Cardiac septum (tissue), 1 donor: ENCODE results near the gene NKX2-3. TPM values are rescaled to one million over a fixed set of nuclear protein-coding genes. Genes with fewer than 3 reads are reported as not detected.

Experiments used
- DNase-seq: peaks from one replicate; pipeline ENCODE4 v3.0.0-alpha.2; 2020; ENCODE audit warnings: low spot score
- intact Hi-C: fragments of 100-400 bp; cut with DNase I; formaldehyde crosslinking; loops from one replicate; pipeline ENCODE4 v1.14.0; 2022
- total RNA-seq: library from RNA; stranded (reverse); fragmentation: NEBNext Ultra II Directional; extraction: Animal tissue kit (Norgen Biotek cat#: 25700); gene quantifications from one replicate; pipeline ENCODE4 v1.2.1, GENCODE V29; 2021
- donor health status: DM: no; HTN: no; CAD: no.

NKX2-3 gene
- total RNA-seq, 1 donor from 2014 or later: not detected

GRCh38 chr10:99569253-99569939 is 36.7 kb downstream of the NKX2-3 start:
- intact Hi-C loops: no loop called here
- DNase-seq: no peak

- intact Hi-C loops: no loop called here
Measured at GRCh38 chr10:99569961-99570360, 37.2 kb downstream of the NKX2-3 start.

GRCh38 chr10:99571816-99572215 is 39.1 kb downstream of the NKX2-3 start:
- no peak for DNase-seq
- intact Hi-C loops: no loop called here

More at GRCh38 chr10:99569961-99570360, 37.2 kb downstream of the NKX2-3 start:
- DNase-seq: no peak

- intact Hi-C loops: no loop called here
- DNase-seq: no peak
Measured at GRCh38 chr10:99573790-99574189, 41.0 kb downstream of the NKX2-3 start.

GRCh38 chr10:99579971-99580370 is 47.2 kb downstream of the NKX2-3 start:
- DNase-seq: no peak
- intact Hi-C loops: no loop called here

- DNase-seq: no peak
- intact Hi-C loops: no loop called here
Measured at GRCh38 chr10:99582255-99582770, 49.6 kb downstream of the NKX2-3 start.

- intact Hi-C loops: no loop called here
- DNase-seq: no peak
Measured at GRCh38 chr10:99583687-99584086, 50.9 kb downstream of the NKX2-3 start.

Other genes starting within 250 kb of the NKX2-3 start
- gene CNNM1, start 203.6 kb upstream of the NKX2-3 start, total RNA-seq: 0.22 TPM
- 390 TPM for gene GOT1, start 102.3 kb upstream of the NKX2-3 start, total RNA-seq
- 24.8 TPM for gene SLC25A28, start 87.5 kb downstream of the NKX2-3 start, total RNA-seq
- gene ENTPD7, start 126.6 kb downstream of the NKX2-3 start, total RNA-seq: 2.5 TPM
- 35.6 TPM for gene COX15, start 199.2 kb downstream of the NKX2-3 start, total RNA-seq
- 33.2 TPM for gene CUTC, start 199.3 kb downstream of the NKX2-3 start, total RNA-seq
- 0.30 TPM for gene ABCC2, start 249.7 kb downstream of the NKX2-3 start, total RNA-seq